ENCODE measurements around the gene MSMP.

Gene MSMP

GRCh38 chr9:35771534-35771933 is 17.5 kb upstream of the MSMP start:
- no peak overlapping the region for H3K4me3 ChIP-seq (ENCODE audit: low read depth, low read length)

GRCh38 chr9:35771075-35771433 is 17.0 kb upstream of the MSMP start:
- H3K4me3 ChIP-seq (ENCODE audit: low read depth, low read length): no peak overlapping the region

GRCh38 chr9:35769763-35770162 is 15.7 kb upstream of the MSMP start:
- H3K4me3 ChIP-seq (ENCODE audit: low read depth, low read length): no peak overlapping the region

GRCh38 chr9:35767458-35767857 is 13.4 kb upstream of the MSMP start:
- H3K4me3 ChIP-seq (ENCODE audit: low read depth, low read length): no peak overlapping the region

GRCh38 chr9:35766997-35767396 is 12.9 kb upstream of the MSMP start:
- no peak overlapping the region for H3K4me3 ChIP-seq (ENCODE audit: low read depth, low read length)

- no peak overlapping the region for H3K4me3 ChIP-seq (ENCODE audit: low read depth, low read length)
Observed at GRCh38 chr9:35763803-35764202, 9.7 kb upstream of the MSMP start.

- no peak overlapping the region for H3K4me3 ChIP-seq (ENCODE audit: low read depth, low read length)
Observed at GRCh38 chr9:35763181-35763580, 9.1 kb upstream of the MSMP start.

GRCh38 chr9:35760651-35761050 is 6.6 kb upstream of the MSMP start:
- no peak overlapping the region for H3K4me3 ChIP-seq (ENCODE audit: low read depth, low read length)

GRCh38 chr9:35759795-35760194 is 5.7 kb upstream of the MSMP start:
- no peak overlapping the region for H3K4me3 ChIP-seq (ENCODE audit: low read depth, low read length)

- H3K4me3 ChIP-seq (ENCODE audit: low read depth, low read length): no peak overlapping the region
Observed at GRCh38 chr9:35758475-35759050, 4.5 kb upstream of the MSMP start.

- H3K4me3 ChIP-seq (ENCODE audit: low read depth, low read length): peak overlapping the region; percentile 79
Observed at GRCh38 chr9:35757892-35758275, 3.8 kb upstream of the MSMP start.

- peak overlapping the region; percentile 79 for H3K4me3 ChIP-seq (ENCODE audit: low read depth, low read length)
Observed at GRCh38 chr9:35757226-35757891, 3.3 kb upstream of the MSMP start.

GRCh38 chr9:35756275-35757225 is 2.5 kb upstream of the MSMP start:
- peak overlapping the region; percentile 79 for H3K4me3 ChIP-seq (ENCODE audit: low read depth, low read length)

GRCh38 chr9:35755071-35755470 is 995 bp upstream of the MSMP start:
- H3K4me3 ChIP-seq (ENCODE audit: low read depth, low read length): no peak overlapping the region

GRCh38 chr9:35753466-35753865 is 610 bp downstream of the MSMP start:
- H3K4me3 ChIP-seq (ENCODE audit: low read depth, low read length): no peak overlapping the region

GRCh38 chr9:35750256-35750531 is 3.9 kb downstream of the MSMP start:
- H3K4me3 ChIP-seq (ENCODE audit: low read depth, low read length): no peak overlapping the region

- peak overlapping the region; percentile 83 for H3K4me3 ChIP-seq (ENCODE audit: low read depth, low read length)
Observed at GRCh38 chr9:35749515-35750255, 4.4 kb downstream of the MSMP start.

GRCh38 chr9:35748858-35749514 is 5.1 kb downstream of the MSMP start, which contains the start of the genes GBA2 and RGP1:
GBA2 (minus strand) TSS chr9:35749228; CDS start chr9:35748704, 524 bp downstream.
RGP1 (plus strand) TSS chr9:35749287; CDS start chr9:35749756, 469 bp downstream.
- peak within 1 kb of the TSS; percentile 83 for H3K4me3 ChIP-seq (ENCODE audit: low read depth, low read length)

GRCh38 chr9:35748242-35748857 is 5.7 kb downstream of the MSMP start:
- peak overlapping the region; percentile 83 for H3K4me3 ChIP-seq (ENCODE audit: low read depth, low read length)

- H3K4me3 ChIP-seq (ENCODE audit: low read depth, low read length): no peak overlapping the region
Observed at GRCh38 chr9:35746583-35746982, 7.5 kb downstream of the MSMP start.

Data from iPS-11a (cell line).